GM13976 (cell line): ENCODE results near the gene FERMT1.

Source experiments
- DNase-seq: peaks from one replicate; pipeline ENCODE4 v3.0.0; 2012; ENCODE audit warnings: low spot score
- in situ Hi-C: fragments of 300-500 bp; cut with MboI; formaldehyde crosslinking; loops from one replicate; pipeline ENCODE4 v1.12.0; 2022; ENCODE audit warnings: low sequenced_read_pairs, mixed read lengths, inconsistent platforms; ENCODE audit not compliant: unreplicated experiment
- TF ChIP-seq, protein P1 (sequence below): IDR thresholded peaks from 2 replicates; pipeline ENCODE4 v1.5.1; 2012; ENCODE audit warnings: borderline replicate concordance, mild to moderate bottlenecking; ENCODE audit not compliant: insufficient read depth; ENCODE audit errors: extremely low read depth, missing control alignments, control extremely low read depth

The FERMT1 gene

DNA sequence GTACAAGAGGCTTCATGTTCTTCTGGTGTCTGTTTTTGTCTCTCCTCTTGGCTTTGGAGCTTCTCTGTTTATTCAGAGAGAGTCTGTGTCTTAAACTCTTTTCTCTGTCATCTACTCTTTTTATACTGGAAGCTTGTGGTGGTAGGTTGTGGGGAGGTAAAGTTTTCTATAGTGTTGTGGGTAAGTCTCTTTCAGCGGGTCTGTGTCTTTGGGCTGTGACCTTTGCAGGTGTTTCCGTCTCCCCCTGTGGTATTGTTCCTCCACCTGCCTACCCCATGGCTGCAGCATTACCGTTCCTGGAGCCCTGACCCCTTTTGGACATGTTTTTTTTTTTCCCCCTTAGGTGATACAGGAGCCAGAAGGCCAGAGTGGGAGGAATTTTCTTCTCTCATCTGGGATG, 37.9 kb upstream of the FERMT1 start:
- no peak for DNase-seq
- TF ChIP-seq, protein P1, sequence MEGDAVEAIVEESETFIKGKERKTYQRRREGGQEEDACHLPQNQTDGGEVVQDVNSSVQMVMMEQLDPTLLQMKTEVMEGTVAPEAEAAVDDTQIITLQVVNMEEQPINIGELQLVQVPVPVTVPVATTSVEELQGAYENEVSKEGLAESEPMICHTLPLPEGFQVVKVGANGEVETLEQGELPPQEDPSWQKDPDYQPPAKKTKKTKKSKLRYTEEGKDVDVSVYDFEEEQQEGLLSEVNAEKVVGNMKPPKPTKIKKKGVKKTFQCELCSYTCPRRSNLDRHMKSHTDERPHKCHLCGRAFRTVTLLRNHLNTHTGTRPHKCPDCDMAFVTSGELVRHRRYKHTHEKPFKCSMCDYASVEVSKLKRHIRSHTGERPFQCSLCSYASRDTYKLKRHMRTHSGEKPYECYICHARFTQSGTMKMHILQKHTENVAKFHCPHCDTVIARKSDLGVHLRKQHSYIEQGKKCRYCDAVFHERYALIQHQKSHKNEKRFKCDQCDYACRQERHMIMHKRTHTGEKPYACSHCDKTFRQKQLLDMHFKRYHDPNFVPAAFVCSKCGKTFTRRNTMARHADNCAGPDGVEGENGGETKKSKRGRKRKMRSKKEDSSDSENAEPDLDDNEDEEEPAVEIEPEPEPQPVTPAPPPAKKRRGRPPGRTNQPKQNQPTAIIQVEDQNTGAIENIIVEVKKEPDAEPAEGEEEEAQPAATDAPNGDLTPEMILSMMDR, result no peak
- in situ Hi-C loops, result no loop called here

DNA sequence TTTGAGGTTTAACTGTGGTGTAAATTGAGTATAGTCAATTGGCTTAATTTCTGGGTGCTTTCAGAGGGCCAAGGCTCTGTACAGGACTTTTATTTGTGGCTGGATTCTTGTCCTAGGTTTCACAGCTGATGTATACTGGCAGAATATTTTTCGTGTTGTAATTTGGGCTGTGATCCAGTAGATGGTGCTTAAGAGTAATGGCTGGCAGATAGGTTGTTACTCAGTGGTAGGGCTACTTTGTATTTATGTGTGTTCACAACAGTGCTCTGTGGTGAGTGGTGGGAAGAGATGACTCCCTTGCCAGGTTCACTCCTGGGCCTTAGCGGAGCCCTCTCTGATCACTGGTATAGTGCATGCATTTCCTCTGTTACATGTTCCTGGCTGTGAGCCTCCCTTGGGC, 34.5 kb upstream of the FERMT1 start:
- no peak for DNase-seq
- in situ Hi-C loops, result no loop called here
- TF ChIP-seq, protein P1, result no peak

DNA sequence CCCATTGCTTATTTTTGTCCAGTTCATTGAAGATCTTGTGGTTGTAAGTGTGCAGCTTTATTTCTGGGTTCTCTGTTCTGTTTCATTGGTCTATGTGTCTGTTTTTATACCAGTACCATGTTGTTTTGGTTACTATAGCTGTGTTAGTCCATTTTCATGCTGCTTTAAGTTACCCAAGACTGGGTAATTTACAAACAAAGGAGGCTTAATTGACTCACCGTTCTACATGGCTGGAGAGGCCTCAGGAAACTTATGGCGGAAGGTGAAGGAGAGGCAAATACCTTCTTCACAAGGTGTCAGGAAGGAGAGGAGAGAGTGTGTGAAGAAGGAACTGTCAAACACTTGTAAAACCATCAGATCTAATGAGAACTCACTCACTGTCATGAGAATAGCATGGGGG, 29.9 kb upstream of the FERMT1 start:
- in situ Hi-C loops, result no loop called here
- no peak for DNase-seq
- TF ChIP-seq, protein P1, result no peak

DNA sequence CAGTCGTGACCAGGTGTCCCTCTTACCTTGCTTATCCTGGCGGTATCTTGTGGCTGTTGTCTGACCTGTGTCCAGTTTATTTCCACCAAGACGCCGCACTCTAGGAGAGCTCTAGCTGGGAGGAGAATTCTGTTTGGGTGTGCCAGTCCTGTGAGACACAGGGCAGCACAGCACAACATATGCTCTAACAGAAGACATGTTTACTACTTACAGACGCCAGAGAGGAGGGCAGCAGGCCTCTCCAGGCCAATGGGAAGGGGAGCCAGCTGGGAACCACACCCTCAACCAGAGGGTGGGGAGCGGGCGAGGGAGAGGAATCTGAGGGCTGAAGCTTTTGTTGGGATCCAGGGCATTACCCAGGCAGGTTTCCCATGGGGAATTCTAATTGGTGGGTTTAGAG, 25.2 kb upstream of the FERMT1 start:
- TF ChIP-seq, protein P1, result no peak
- in situ Hi-C loops, result no loop called here
- no peak for DNase-seq

DNA sequence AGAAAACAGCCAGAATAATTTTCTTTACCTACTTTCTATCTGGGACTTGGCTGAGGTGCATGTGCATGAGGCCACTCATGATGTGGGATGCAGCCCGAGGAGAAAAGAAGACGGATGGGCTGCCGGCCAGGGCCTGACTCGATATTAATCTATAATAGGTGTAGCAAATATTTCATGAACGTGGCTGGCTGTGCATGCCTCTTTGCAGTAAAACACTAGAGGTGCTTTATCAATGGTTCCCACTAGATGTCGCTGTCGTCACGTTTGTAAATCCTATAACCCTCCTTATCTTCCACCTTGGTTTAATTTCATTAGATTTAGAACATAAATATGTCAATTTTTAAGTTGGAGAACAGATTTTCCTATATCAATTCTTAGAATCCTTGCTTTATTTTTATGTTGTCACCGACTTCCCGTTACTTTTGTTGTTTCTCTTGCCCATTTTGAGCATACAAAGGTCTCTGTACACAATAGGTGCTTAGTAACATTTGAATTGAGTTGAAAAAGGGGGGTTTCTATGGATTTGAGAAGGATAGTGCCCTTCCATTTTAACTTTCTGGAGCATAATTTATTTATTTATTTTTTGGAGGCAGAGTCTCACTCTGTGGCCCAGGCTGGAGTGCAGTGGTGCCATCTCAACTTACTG, 19.6 kb upstream of the FERMT1 start:
- DNase-seq, result peak; percentile 73
- in situ Hi-C loops, result no loop called here
- TF ChIP-seq, protein P1, result peak; percentile 67

DNA sequence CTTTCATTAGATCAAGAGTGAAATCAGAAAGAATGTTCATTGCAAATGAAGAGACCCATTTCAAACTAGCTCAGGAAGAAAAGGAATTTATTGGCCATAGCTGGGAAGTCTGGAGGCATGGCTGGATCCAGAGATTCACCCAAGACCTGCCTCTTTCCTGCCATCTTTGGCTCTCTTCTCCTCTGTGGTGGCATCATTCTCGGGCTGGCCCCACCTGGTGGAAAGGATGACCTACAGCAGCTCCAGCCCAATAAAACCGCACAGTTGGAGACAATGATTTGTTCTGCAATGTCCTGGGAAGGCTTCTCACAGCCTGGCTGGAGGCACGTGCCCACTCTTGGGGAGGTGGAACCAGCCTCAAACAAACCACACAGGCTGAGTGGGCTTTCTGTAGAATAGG, 18.1 kb upstream of the FERMT1 start:
- TF ChIP-seq, protein P1, result no peak
- in situ Hi-C loops, result no loop called here
- no peak for DNase-seq
